GM18526 (cell line): Measurements from ENCODE around the gene ROBO1.

Experiments used
- POLR2A ChIP-seq: IDR thresholded peaks from 3 replicates; pipeline ENCODE4 v1.6.1; 2011; ENCODE audit not compliant: insufficient read length; ENCODE audit errors: extremely low read depth

ROBO1 gene

DNA sequence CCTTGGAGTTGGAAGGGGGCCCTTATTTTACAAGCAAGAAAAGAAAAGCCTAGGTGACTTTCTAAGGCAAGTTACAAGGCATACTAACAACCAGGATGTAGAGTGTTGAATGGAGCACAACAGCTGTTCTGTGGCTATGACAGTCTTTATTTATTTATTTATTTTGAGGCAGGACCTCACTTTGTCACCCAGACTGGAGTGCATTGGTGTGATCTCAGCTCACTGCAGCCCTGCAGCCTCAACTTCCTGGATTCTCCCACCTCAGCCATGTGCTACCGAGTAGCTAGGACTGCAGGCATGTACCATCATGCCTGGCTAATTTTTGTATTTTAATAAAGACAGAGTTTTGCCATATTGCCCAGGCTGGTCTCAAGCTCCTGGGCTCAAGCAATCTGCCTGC, 973.4 kb downstream of the ROBO1 start:
- TF ChIP-seq POLR2A = no peak

GRCh38 chr3:78792733-78793132, 975.1 kb downstream of the ROBO1 start:
- no peak for TF ChIP-seq POLR2A

- no peak for TF ChIP-seq POLR2A
Observed at GRCh38 chr3:78792212-78792611, 975.6 kb downstream of the ROBO1 start.

GRCh38 chr3:78791753-78792152, 976.0 kb downstream of the ROBO1 start:
- TF ChIP-seq POLR2A = no peak

DNA sequence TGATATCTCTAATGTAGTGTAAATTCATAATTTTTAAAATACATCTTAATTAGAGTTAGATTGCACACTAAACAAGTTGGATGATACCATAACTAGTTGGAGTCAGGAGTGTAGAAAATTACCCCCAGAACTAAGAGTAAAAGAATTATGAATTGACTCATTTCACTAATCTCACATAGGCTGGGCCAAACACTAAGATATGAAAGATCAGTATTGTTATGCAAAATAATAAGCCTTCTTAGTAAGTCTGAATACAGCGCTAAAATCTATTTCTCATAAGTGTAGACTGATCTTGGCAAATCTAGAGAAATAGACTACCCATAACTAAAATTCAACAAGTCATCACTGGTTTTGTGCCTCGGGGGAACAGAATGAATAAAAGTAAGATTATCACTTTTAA, 979.0 kb downstream of the ROBO1 start:
- no peak for TF ChIP-seq POLR2A

GRCh38 chr3:78785004-78785403, 982.8 kb downstream of the ROBO1 start:
- TF ChIP-seq POLR2A = no peak

GRCh38 chr3:78781351-78781750, 986.4 kb downstream of the ROBO1 start:
- TF ChIP-seq POLR2A = no peak

GRCh38 chr3:78765671-78766485, 1001.9 kb downstream of the ROBO1 start:
- TF ChIP-seq POLR2A = no peak

GRCh38 chr3:78764634-78765033, 1003.2 kb downstream of the ROBO1 start:
- no peak for TF ChIP-seq POLR2A

DNA sequence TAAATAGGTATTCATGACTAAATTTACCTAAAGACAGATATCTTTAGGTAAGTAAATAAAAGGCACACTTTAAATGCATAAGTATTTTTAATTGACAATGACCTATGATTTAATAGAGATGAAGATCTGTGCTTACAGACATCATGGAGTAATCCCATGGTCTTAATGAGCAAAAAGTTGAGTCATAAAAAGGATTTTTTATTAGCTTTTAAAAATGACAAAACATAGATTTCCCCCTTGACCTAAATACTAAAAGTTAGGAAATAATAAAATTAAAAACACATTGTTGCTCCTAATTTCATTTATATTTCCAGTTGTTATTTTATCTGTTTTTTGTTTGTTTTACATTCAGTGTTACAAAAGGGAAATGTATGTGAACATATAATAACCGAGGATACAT, 1005.7 kb downstream of the ROBO1 start:
- no peak for TF ChIP-seq POLR2A

- no peak for TF ChIP-seq POLR2A
Observed at GRCh38 chr3:78761126-78761525, 1006.7 kb downstream of the ROBO1 start.

GRCh38 chr3:78757731-78758130, 1010.1 kb downstream of the ROBO1 start:
- no peak for TF ChIP-seq POLR2A

- TF ChIP-seq POLR2A = no peak
Observed at GRCh38 chr3:78754066-78754743, 1013.6 kb downstream of the ROBO1 start.

- TF ChIP-seq POLR2A = no peak
Observed at GRCh38 chr3:78751266-78751665, 1016.5 kb downstream of the ROBO1 start.

GRCh38 chr3:78749056-78749455, 1018.7 kb downstream of the ROBO1 start:
- no peak for TF ChIP-seq POLR2A

GRCh38 chr3:78745847-78746246, 1022.0 kb downstream of the ROBO1 start:
- no peak for TF ChIP-seq POLR2A
